Neural cell (in vitro differentiated cells): Measurements from ENCODE around the gene TRPT1. TPM values are rescaled to one million over a fixed set of nuclear protein-coding genes. Genes with fewer than 3 reads are reported as not detected.
A peak's percentile ranks its signal among the peaks of the same experiment; 100 is the strongest.
"Not testable (repeated sequence)": the region's sequence is repeated elsewhere in the genome, so short reads cannot be mapped to it uniquely, and the experiment has no call there.

ENCODE experiments used
- H2AFZ ChIP-seq: fragments of 200-600, 300-800 bp; sonication (generic), shearing (Covaris generic); 2 replicates; pipeline ENCODE4 v1.6.0; 2014; ENCODE audit warnings: low read depth, mild to moderate bottlenecking, antibody characterized with exemption, low read length, moderate library complexity
- H3F3A ChIP-seq: fragments of 200-600 bp; shearing (Covaris generic); 2 replicates; pipeline ENCODE4 v1.6.1; 2016; ENCODE audit warnings: mild to moderate bottlenecking, moderate library complexity, mixed read lengths, antibody characterized with exemption, low read length; ENCODE audit not compliant: insufficient read depth, poor library complexity, severe bottlenecking
- H3K27ac ChIP-seq: fragments of 200-600, 300-800 bp; sonication (generic), shearing (Covaris generic); 2 replicates; pipeline ENCODE4 v1.5.1; 2014; ENCODE audit warnings: mild to moderate bottlenecking, low read length, moderate library complexity
- H3K27me3 ChIP-seq: fragments of 300-800, 200-600 bp; sonication (generic), shearing (Covaris generic); 2 replicates; pipeline ENCODE4 v1.6.0; 2014; ENCODE audit warnings: mild to moderate bottlenecking, low read depth, low read length, moderate library complexity; ENCODE audit not compliant: insufficient read depth
- H3K36me3 ChIP-seq: fragments of 300-800, 200-600 bp; sonication (generic), shearing (Covaris generic); 2 replicates; pipeline ENCODE4 v1.5.1; 2014; ENCODE audit warnings: mild to moderate bottlenecking, antibody characterized with exemption, low read length, moderate library complexity; ENCODE audit not compliant: insufficient read depth
- H3K4me2 ChIP-seq: fragments of 300-800, 200-600 bp; sonication (generic), shearing (Covaris generic); 2 replicates; pipeline ENCODE4 v1.6.0; 2014; ENCODE audit warnings: mild to moderate bottlenecking, low read length
- H3K4me3 ChIP-seq: fragments of 300-800, 200-600 bp; sonication (generic), shearing (Covaris generic); 2 replicates; pipeline ENCODE4 v1.5.1; 2014; ENCODE audit warnings: mild to moderate bottlenecking, low read length, moderate library complexity
- H3K79me2 ChIP-seq: fragments of 200-600 bp; shearing (Covaris generic); replicated peaks from 2 replicates; pipeline ENCODE4 v1.6.0; 2014; ENCODE audit warnings: mild to moderate bottlenecking, low read length, moderate library complexity; ENCODE audit not compliant: insufficient read depth
- H3K9ac ChIP-seq: fragments of 300-800, 200-600 bp; sonication (generic), shearing (Covaris generic); 2 replicates; pipeline ENCODE4 v1.6.1; 2016; ENCODE audit warnings: mild to moderate bottlenecking, low read length, mixed read lengths
- H3K9me2 ChIP-seq: fragments of 200-600 bp; shearing (Covaris generic); 2 replicates; pipeline ENCODE4 v1.6.1; 2016; ENCODE audit warnings: mild to moderate bottlenecking, low read length, mixed read lengths; ENCODE audit not compliant: insufficient read depth
- H3K9me3 ChIP-seq: fragments of 200-600, 300-800 bp; sonication (generic), shearing (Covaris generic); 2 replicates; pipeline ENCODE4 v1.6.1; 2016; ENCODE audit warnings: mild to moderate bottlenecking, mixed run types, low read length, moderate library complexity, mixed read lengths
- H4K20me1 ChIP-seq: fragments of 200-600 bp; shearing (Covaris generic); 2 replicates; pipeline ENCODE4 v1.6.1; 2016; ENCODE audit warnings: mild to moderate bottlenecking, mixed run types; ENCODE audit not compliant: insufficient read depth
- EP300 ChIP-seq: fragments of 450-650 bp; conservative IDR thresholded peaks from 2 replicates; pipeline ENCODE4 v1.6.1; 2014; ENCODE audit warnings: antibody characterized with exemption, mild to moderate bottlenecking, moderate library complexity; ENCODE audit not compliant: poor library complexity, severe bottlenecking
- MXI1 ChIP-seq: fragments of 450-650 bp; conservative IDR thresholded peaks from 2 replicates; pipeline ENCODE4 v1.6.1; 2014; ENCODE audit warnings: antibody characterized with exemption, mild to moderate bottlenecking; ENCODE audit not compliant: poor library complexity, severe bottlenecking
- POLR2AphosphoS5 ChIP-seq: IDR thresholded peaks from 2 replicates; pipeline ENCODE4 v1.6.1; 2012
- RAD21 ChIP-seq: fragments of 450-650 bp; conservative IDR thresholded peaks from 2 replicates; pipeline ENCODE4 v1.6.1; 2014; ENCODE audit warnings: antibody characterized with exemption, mild to moderate bottlenecking, moderate library complexity
- REST ChIP-seq: IDR thresholded peaks from 2 replicates; pipeline ENCODE4 v1.6.1; 2012; ENCODE audit warnings: borderline replicate concordance
- SMC3 ChIP-seq: fragments of 450-650 bp; conservative IDR thresholded peaks from 2 replicates; pipeline ENCODE4 v1.6.1; 2014; ENCODE audit warnings: antibody characterized with exemption, mild to moderate bottlenecking, moderate library complexity; ENCODE audit not compliant: poor library complexity
- TAF1 ChIP-seq: IDR thresholded peaks from 2 replicates; pipeline ENCODE4 v1.6.1; 2012; ENCODE audit warnings: low read depth
- polyA plus RNA-seq: library from polyadenylated mRNA; depleted of rRNA; stranded (reverse); fragments of >200 nt; gene quantifications from 2 replicates; pipeline ENCODE4 v1.2.3, GENCODE V29; 2014
- TF ChIP-seq, protein P1 (sequence below): fragments of 450-650 bp; IDR thresholded peaks from 2 replicates; pipeline ENCODE4 v1.5.1; 2014; ENCODE audit warnings: antibody characterized with exemption, mild to moderate bottlenecking, moderate library complexity; ENCODE audit not compliant: poor library complexity, severe bottlenecking

TRPT1 gene
- polyA plus RNA-seq, 1 donor from 2014 or later = 67.2 TPM

DNA sequence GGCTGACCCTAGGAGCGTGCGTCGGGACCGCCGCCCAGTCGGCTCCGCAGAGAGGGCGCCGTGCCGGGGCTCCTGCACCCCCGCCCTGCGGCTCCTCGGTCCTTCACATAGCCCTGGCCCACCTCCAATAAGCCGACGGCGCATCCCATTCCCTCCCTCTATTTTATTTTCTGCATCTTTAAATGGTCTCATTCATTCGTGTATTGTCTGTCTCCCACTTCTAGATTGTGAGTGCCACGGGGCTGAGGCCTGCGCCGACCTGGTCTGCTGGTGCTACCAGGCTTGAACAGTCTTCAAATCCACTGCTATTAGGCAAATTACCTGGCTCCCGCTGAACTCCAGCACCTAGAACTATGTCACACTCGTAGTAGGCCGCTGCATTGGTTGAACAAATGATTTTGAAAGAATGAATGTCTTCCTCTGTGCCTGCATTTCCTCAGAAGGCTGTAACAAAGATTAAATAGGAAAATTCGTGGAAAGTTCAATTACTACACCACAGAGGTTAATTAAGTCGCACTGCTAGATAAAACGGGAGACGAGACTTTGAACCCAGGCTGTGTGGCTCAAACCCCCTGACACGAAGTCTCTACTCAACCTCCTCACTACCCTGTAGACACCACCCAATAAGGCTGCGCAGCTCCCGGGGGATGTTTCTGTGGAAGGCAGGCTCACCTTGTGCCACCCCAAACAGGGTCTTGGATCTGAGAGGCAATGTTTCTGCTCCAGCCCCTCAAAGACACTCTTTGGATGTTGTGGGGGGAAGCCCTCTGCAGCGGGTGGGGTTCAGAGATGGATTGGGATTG, 21.9 kb upstream of the TRPT1 start:
- Histone ChIP-seq H3K9me2 (no peaks in the 10 kb centered on the region), H3K27me3 (peaks cover 8% of the 10 kb centered on the region), H3K36me3 (no peaks in the 10 kb centered on the region), H3K4me2 (no peak overlapping the region), H3K9ac (peak overlapping the region; percentile 85), H3F3A (no peaks in the 10 kb centered on the region), H3K9me3 (no peaks in the 10 kb centered on the region), H3K27ac (no peak overlapping the region), H4K20me1 (no peaks in the 10 kb centered on the region), H3K79me2 (peaks cover 13% of the 10 kb centered on the region), H3K4me3 (peak overlapping the region; percentile 84), H2AFZ (no peak overlapping the region)
- peak; percentile 14 for TF ChIP-seq TAF1
- TF ChIP-seq MXI1 = no peak
- no peak for TF ChIP-seq SMC3
- TF ChIP-seq, protein P1, sequence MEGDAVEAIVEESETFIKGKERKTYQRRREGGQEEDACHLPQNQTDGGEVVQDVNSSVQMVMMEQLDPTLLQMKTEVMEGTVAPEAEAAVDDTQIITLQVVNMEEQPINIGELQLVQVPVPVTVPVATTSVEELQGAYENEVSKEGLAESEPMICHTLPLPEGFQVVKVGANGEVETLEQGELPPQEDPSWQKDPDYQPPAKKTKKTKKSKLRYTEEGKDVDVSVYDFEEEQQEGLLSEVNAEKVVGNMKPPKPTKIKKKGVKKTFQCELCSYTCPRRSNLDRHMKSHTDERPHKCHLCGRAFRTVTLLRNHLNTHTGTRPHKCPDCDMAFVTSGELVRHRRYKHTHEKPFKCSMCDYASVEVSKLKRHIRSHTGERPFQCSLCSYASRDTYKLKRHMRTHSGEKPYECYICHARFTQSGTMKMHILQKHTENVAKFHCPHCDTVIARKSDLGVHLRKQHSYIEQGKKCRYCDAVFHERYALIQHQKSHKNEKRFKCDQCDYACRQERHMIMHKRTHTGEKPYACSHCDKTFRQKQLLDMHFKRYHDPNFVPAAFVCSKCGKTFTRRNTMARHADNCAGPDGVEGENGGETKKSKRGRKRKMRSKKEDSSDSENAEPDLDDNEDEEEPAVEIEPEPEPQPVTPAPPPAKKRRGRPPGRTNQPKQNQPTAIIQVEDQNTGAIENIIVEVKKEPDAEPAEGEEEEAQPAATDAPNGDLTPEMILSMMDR = no peak
- no peak for TF ChIP-seq RAD21

DNA sequence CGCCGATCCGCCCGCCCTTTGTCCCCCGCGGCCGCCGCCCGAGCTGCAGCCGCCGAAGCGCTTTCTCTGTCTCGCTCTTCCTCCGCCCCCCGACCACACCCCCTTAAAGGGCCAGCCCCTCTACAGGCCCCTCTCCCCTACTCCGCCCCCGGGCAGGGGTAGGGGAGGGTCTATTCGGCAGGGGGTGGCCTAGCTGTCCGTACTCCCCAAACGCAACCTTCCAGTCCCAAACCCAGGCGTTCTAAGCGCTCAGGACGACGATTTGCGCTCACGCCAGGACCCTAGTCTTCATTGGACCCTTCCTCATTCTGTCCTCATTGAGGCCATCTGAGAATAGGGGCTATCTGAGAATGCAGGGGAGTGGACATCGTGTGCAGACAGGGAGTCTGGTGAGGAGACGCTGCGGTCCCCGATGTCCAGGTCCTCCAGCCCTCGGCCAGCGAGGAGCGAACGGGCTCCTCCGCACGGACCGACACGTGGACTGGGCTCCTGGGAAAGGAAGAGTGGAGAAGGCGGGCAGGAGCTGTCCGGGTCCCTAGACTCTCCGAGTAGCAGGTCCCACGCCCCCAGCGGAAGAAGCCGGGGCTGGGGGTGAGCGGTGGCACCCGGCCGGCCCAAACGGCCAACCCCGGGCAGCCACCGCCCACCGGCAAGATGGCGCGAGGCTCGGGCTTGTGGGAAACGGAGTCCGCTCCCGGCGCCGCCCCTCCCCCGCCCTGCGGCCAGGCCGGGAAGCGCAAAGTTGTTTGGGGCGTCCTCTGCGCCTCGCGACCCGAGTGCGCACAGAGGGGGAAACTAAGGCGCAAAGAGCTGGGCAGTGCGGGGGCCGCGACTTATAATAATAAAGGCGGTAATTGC, 21.1 kb upstream of the TRPT1 start, which contains the start of gene PPP1R14B:
Gene PPP1R14B, minus strand, starts transcription at position 73 of the 858 bp plus-strand sequence. CDS start 270 bp downstream, outside the sequence.
- Histone ChIP-seq H3K36me3 (no peaks in the 10 kb centered on the region), H3K9ac (peak within 1 kb of the TSS; percentile 85), H3F3A (no peaks in the 10 kb centered on the region), H3K27me3 (peaks cover 8% of the 10 kb centered on the region), H3K4me3 (peak within 1 kb of the TSS; percentile 99), H3K9me2 (no peaks in the 10 kb centered on the region), H3K4me2 (peak within 1 kb of the TSS; percentile 89), H3K27ac (peak within 1 kb of the TSS; percentile 81), H3K9me3 (no peaks in the 10 kb centered on the region), H2AFZ (peak within 1 kb of the TSS; percentile 49), H4K20me1 (no peaks in the 10 kb centered on the region), H3K79me2 (peaks cover 13% of the 10 kb centered on the region)
- TF ChIP-seq, protein P1 = peak; percentile 51
- TF ChIP-seq REST (peak; percentile 19), MXI1 (peak; percentile 94), POLR2AphosphoS5 (peak; percentile 69), EP300 (no peak), SMC3 (no peak), TAF1 (peak; percentile 29), RAD21 (no peak)

- H3F3A ChIP-seq, H3K27me3 ChIP-seq, H2AFZ ChIP-seq, H3K27ac ChIP-seq, H3K4me2 ChIP-seq, H3K9me2 ChIP-seq, H3K9me3 ChIP-seq, H4K20me1 ChIP-seq, H3K36me3 ChIP-seq: not testable (repeated sequence)
- Histone ChIP-seq H3K9ac (peak overlapping the region; percentile 85), H3K4me3 (peak overlapping the region; percentile 99), H3K79me2 (peaks cover 13% of the 10 kb centered on the region)
Observed at GRCh38 chr11:64246621-64246870, 20.6 kb upstream of the TRPT1 start.
